Measurements from ENCODE around the gene HHATL.

The HHATL gene

DNA sequence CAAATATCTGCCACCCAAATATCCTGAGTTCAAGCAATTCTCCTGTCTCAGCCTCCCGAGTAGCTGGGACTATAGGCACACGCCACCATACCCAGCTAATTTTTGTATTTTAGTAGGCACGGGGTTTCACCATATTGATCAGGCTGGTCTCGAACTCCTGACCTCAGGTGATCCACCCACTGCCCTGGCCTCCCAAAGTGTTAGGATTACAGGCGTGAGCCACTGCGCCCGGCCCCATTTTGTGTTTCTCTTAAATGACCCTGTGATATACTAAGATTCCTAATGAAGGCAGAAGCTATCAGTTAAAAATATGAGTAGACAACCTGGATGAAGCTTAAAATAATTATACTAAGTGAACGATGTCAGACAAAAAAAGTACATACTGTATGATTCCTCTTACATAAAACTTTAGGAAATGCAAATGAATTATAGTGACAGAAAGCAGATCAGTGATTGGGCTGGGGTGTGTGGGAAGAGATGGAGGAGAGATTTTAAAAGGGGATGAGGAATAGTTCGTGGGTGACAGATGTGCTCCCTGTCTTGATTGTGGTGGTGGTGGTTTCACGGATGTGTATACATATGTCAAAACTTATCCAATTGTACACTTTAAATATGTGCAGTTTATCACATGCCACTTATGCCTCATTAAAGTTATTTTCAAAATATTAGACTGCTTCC lies 21.1 kb downstream of the HHATL start:
- no peak for DNase-seq

DNA sequence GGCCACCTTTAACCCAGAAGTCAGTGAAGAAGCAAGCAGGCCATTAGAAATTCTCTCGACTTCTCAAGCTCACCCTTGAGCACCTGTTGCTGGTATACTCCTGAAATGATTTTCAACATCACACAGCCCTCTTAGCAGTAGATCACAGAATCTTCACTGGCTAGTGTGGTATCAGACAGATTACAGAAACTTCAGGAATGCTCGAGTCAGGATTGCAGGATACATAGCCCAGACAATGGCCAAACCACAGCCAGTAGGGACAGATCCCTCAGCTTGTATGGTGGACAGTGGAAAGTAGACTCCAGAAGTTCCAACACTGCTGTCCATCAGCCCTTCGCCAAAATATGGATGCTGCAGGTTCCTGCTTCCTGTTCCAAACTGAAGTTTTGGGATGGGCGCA lies 21.8 kb downstream of the HHATL start:
- no peak for DNase-seq

DNA sequence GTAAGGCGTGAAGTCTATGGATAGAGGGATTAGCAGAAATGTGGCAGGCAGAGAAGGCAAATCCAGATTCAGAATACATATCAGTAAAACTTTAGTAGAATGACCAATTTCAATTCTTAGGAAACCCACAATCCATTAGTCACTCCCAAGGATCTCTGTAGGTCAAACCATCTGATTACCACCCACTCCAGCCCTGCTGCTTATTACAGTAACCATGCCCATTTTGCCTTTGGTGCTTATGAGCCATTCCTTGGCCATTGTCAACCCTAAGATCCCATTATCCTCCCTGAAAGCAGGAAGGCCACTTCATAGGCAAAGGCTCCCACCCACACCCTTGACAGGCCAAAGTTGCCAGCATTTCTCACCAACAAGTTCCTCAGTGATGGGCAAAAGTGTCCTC lies 22.3 kb downstream of the HHATL start:
- no peak for DNase-seq

DNA sequence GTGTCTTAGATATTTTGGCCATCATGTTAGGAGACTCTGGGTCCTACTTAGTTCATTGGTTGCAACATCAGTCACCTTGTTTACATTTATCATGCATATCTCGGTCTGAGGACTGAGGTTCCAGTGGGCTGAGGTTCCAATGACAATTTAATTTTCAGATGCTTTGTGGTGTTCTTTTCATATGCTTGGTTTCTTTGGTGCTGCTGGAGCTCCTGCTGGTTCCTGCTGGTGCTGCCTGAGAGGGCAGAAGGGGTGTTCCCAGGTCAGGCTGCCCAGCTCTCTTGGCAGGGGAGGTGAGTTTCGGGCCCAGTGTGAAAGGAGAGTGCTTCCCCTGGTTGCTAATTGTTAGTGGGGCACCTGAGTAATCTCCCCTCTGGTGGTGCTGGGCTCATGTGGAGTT lies 24.2 kb downstream of the HHATL start:
- DNase-seq: no peak

DNA sequence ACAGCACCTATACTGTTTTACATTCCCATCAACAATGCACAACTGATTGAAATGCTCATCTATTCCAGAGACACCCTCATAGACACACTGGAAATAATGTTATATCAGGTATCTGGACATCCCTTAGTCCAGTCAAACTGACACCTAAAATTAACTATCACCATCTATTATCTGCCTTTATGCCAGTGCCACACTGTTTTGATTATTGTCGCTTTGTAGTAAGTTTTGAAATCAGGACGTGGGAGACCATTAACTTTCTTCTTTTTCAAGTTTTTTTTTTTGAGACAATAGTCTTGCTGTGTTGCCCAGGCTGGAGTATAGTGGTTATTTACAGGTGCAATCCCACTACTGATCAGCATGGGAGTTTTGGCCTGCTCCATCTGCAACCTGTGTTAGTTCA lies 26.7 kb downstream of the HHATL start:
- DNase-seq: no peak

DNA sequence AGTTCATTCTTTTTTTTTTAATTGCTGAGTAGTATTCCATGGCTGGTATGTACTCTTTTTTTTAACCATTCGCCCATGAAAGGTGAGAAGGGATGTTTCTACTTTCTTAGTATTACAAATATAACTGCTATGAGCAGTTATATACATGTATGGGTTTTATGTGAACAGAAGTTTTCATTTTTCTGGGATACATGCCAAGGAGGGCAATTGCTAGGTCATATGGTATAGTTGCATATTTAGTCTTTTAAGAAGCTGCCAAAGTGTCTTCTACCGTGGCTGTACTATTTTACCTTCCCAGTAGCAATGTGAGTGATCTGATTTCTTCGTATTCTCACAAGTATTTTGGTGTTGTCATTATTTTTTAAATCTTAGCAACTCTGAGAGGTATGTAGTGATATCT lies 28.5 kb downstream of the HHATL start:
- no peak for DNase-seq

DNA sequence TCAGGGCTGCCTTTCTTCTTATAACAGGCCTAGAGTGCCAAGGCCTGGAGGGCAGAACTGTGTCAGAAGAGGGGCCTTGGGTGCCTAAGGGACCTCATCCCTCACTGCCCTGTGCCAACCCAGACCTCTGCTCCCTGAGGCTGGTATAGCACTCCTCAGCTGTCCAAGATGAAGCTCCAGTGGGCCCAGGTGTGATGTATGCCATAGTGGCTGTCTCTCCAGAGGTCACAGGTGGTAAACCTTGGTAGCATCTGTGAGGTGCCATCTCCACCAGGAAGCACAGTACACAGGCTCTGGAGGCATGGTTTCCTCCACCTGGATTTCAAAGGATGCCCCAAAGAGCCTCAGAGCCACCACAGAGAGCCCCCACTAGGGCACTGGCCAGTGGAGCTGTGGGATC lies 29.5 kb downstream of the HHATL start:
- DNase-seq: no peak

DNA sequence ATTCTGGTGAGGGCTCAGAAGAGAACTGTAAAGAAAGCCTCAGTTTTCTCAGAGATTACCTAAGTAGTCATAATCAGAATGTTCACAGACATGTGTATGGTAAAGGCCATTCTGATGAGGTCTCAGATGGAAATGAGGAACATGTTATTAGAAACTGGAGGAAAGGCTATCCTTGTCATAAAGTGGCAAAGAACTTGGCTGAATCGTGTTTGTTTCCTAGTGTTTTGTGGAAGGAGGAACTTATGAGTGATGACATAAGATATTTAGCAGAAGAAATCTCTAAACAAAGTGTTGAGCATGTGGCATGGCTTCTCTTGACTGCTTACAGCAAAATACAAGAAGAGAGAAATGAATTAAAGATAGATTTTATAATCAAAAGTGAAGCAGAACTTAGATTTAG lies 30.1 kb downstream of the HHATL start:
- no peak for DNase-seq

DNA sequence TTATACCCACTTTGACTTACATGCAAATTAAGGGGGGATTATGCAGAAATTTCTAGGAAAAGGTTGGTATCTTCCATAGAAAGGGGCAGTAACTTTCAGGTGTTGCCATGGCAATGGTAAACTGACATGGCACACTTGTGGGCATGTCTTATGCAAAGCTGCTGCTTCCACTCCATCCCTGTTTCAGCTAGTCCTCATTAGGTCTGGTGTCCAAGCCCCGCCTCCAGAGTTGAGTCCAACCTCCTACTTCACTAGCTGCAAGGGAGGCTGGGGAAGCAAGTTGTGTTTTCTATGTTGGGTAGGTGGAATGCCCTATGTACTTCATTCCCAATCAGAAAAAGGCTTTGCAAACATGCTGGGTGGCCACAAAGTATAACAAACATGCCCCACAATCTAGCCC lies 31.9 kb downstream of the HHATL start:
- DNase-seq: no peak

DNA sequence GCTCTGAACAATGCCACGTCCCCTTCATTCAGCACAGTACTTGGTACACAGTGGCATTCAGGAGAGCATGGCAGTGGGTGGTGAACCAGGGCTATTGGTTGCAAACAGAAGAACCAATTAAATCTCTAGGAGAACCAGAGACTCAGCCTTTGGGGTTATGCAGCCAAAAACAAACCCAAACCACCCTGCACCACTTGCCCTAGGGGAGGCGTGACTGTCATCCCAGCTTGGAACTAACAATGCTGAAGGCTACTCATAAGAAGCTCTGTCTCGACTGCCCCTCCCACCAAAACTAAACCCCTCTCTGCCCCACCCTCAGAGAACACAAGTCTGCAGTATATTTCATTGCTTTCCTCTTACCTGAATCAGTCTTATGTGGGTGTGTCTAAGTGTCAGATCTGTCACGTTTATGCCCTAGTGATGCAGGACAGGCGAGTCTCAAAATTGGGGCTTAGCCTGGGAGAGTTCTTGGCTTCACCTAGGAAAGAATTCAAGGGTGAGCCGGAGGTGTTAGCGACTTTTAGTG lies 32.5 kb downstream of the HHATL start:
- DNase-seq: no peak

DNA sequence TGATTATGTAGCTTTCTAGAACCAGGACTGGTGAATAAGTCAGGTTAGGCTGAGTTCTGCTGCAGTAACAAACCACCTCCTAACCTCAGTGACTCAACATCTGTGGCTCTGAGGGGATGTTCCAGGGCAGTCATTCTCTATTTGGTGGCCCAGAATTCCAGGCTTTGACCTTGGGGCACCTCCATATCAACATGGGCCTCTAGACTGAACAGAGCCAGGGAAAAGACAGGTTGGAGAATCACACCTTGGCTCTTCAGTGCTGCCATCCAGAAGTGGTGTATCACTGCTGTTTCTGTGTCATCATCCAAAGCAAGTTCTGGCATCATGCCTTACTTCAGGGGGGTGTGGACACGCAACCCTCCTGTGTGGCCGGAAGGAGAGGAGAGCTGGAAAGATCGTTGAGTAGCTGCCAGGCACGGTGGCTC lies 33.8 kb downstream of the HHATL start:
- DNase-seq: peak; percentile 14

DNA sequence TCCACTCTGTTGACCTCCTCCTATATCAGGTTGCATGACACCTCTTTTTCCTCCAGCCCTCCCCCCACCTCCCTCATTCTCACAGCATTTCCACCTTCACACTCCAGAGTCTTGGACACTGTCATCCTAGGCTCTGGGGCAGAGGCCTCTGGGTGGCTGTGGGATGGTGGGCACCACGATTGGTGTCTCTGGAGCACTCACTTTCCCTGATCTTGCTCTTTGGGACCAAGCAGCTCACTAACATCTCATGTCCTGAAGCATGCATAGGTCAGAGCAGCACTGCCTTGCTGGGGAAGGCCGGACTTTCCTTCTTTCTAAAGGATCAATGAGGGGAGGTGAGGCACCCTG lies 34.2 kb downstream of the HHATL start:
- DNase-seq: no peak

DNA sequence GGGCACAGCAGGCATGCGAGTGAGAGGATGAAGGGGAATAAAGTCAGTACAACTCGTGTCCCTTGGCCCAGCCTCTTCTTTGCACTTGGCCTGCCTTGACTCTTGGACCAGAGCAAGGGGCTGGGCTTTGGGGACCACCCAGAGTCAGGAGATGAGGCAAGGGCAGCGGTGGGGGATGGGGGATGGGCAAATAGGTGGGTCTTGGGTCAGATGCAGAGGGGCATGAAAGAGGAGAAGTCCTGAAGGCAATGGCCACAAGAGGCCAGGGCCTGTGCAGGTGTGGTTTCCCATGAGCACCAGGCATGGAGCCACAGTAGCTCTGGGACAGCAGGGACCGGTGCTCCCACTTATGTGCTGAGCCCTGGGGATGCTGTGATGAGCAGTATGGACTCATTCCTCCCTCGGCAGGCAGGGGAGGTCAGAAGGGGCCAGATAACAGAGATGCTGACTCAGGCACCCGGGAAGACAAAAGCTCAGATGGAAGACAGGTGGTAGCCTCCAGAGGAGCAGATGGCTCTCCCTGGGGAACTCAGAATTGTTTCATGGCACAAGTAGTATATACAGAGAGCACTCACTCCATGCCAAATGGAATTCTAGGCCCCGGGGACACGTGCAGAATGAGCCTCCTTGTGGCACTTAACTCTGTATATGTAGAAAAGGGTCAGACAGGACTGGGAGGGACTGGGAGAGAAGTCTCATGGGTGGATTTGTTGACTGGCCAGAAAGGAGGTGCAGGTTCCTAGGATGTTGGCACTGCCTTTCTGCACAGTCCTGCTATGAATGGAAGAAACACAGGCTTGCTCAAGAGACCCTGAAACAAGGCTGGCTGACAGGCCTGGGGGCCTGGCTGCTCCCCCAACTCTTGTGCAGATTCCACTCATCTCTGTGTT lies 34.8 kb downstream of the HHATL start:
- DNase-seq: no peak

DNA sequence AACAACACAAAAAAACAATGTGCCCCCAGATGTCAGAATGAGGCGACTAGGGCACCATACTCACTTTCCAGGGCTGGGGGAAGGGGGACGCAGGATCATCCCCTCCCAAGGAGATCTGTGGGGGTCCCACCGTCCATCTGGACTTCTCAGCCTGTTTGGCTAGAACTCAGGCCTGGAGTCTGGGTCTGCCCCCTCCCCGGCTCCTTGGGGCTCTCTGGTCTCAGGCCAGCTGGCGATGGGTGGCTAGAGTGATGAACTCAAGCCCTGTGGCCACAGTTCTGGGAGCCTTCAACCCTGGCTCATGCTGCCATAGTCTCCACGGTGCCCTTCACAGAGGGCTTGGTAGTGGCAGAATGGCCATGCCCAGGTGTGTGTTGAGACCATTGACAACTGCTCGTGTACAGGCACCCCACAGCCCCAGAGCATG lies 35.5 kb downstream of the HHATL start:
- no peak for DNase-seq

DNA sequence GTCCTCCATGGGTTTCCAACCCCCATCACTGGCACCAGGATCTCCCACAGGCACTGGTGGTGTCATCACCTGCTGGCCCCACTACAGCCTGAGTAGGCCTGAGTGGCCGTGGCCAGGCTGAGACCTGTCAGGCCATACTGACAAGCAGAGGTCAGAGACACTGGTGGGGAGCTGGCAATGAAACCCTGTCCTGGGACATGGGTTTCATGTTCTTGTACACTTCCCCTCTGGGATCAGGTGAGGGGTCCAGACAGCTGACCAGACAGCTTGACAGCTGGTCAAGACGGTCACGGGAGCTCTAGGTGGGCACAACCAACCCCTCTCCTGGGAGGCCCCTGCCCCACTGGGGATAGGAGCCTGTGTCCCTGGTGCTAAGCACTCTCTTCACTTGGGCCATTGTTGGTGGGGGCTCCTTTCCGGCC lies 36.0 kb downstream of the HHATL start:
- no peak for DNase-seq

DNA sequence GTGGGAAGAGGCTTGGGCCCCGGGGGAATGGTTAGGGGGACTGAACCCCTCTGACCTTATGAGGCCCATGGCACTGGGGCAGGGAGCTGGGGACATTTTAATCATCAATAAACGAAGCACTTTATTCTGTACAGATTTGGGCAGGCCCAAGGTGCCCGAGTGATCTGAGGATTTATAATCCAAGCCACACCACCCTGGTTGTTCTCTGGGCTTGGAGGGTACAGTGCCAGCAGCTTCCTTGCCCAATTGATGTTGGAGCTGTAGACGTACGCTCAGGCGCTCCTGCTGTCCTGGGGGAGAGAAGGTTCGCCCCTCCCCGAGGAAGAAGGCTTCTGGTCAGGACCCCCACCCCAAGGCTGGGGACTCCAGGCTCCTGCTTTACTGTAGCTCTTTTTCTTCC lies 36.6 kb downstream of the HHATL start:
- no peak for DNase-seq

DNA sequence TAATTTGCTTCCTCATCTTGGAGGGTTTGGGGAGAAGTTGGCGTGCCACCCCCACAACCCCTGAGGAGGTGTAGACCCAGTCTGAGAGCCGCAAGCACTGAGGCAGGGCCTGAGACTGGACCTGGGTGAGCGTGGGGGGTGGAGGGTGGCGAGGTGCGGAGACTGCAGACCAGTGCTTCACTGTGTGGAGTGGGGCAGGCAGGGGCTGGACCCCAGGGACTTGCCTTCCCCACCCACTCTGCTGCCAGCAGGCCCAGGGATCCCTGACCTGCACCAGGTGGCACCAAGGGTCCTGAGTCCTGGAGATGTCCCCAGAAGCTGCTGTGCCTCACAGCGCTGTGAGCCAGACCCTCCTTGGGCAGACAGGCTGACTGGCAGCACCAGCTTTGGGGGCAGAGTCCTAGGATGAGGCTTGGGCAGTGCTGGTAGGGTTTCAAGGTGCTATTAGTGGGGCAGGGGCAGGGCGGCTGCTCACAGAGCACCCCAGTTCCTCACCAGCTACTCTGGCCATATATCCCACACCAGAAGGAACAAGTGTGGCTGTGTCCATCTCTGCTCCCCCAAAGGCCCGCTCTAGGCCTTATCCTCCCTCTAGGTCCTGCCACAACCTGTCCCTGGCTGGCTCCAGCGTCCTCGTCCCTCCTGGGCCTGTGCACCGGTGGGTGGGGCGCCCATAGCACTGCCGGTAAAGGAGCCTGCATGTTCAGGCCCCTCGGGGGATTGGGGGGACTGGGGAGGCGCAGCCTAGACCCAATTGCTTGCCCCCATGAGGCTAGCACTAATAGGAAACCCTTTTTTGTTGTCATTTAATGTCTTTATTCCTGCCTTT lies 37.3 kb downstream of the HHATL start:
- no peak for DNase-seq

DNA sequence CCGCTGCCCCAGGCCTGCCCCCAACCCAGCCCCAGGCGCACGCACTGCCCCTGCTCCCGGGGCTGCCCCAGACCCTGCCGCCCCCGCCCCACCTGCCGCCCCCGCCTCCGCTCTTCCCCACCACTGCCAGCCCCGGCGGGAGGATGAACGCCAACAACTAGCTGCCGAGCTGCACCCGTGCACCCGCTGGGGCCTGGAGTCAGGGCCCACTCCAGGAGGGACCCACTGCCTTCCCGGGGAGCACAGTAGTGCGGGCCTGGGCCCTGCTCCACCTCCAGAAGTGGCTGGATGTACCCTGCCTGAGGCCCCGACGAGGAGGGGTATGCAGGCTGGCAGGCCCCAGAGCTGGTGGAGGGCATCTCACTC lies 38.2 kb downstream of the HHATL start:
- no peak for DNase-seq

DNA sequence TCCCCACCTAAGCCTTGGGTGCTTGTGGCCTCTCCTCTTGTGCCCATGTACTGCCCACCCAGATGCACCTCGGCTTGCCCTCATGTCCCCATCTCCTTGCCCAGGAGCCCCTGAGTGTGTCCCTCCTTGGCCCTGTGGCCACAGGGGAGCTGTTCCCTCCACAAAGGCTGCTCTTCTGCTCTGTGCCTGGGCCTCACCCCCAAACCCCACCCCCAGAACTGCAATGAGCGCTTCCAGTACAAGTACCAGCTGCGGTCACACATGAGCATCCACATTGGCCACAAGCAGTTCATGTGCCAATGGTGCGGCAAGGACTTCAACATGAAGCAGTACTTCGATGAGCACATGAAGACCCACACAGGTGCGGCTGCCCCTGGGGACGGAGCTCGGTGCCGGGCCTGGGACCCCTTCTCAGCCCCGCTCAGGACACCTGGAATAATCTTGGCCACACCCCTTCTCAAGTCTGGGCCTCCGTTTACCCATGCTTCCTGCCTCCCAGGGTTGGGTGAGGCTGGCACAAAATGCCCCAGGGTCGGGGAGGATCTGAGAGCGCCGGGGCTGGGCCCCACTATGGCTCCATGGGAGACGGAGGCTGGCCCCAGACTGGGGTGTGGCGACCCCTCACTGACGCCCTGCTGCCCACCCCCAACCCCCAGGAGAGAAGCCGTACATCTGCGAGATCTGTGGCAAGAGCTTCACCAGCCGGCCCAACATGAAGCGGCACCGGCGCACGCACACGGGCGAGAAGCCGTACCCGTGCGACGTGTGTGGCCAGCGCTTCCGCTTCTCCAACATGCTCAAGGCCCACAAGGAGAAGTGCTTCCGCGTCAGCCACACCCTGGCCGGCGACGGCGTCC lies 38.8 kb downstream of the HHATL start:
- no peak for DNase-seq

DNA sequence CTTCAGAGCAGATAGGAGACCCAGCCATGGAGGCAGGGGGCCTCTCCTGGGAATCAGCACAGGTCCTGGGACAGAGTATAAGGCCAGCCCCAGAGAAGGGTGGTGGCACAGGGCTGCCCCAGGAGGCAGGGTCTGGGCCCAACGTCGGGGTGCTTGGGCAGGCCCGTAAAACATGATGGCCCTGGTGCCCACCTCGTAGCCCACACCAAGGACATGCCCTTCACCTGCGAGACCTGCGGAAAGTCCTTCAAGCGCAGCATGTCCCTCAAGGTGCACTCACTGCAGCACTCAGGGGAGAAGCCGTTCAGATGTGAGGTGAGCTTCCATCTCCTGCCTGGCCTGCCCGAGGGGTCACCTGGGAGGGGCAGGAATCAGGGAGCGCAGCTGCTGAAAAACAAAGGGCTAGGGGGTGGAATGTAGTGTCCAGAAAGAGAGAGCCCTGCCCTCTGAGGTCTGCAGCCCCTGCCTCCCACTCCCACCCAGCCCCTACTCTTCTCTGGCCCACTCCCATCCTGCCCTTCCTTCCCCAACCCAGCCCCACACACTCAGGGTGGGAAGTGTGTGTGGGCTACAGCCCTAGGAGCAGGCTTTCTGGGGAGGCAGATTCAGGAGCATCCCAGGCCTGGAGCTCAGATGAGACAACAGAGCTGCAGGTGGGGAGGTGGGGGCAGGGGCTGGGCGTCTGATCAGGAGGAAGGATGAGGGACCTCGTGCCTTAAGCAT lies 39.6 kb downstream of the HHATL start:
- no peak for DNase-seq

DNA sequence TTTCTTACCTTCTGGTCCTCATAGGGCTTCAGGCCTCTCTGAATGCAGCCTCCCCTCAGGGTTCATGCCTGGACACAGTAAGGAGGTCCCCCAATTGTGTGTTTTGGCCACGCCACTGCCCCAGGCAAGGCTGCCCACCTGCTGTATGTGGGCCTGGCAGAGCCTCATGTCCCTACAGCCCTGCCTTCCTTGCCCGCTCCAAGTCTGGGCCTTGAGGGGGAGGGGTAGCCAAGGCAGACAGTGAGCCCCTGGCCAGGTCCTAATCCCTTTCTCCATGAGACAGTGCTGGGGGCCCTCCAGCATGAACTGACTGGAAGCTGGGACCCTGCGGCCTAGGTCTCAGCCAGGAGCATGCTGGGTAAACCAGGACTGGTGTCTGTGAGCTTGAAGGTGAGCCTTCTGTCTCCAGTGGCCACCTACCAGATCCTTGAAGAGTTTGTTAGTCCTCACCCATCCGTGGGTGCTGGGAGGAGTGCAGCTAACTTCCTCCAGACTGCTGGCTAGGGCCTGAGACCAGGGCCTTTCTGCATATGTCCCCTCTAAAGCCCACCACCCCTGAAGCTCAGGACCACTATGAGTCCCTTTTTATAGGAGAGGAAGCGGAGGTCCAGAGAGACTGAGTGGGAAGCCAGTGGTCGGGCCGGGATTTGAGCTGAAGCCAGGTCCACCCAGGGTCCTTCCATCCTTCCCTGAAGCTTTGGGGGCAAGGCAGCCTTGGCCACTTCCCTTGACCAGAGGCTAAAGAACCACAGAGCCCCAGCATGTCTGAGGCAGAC lies 40.4 kb downstream of the HHATL start:
- DNase-seq: no peak

Measured in NCI-H2029 (cell line).